Upper lobe of left lung (tissue), 4 donors: ENCODE measurements around the gene APOB.

ENCODE experiments used
- CTCF ChIP-seq, 6 experiments: fragments of 450-650 bp in 4 of 6; fragments of 200-600 bp in 2 of 6; sonication (generic) in 2 of 6; IDR thresholded peaks; one replicate each; pipeline ENCODE4 v1.5.1; 2016 to 2019; ENCODE audit warnings: antibody characterized with exemption in 6 of 6
- EP300 ChIP-seq, 4 donors: sonication (generic); formaldehyde crosslinking; IDR thresholded peaks; one replicate each; pipeline ENCODE4 v1.5.1; 2017; ENCODE audit warnings: antibody characterized with exemption in 4 of 4, control low read depth in 2 of 4
- POLR2A ChIP-seq, 4 donors: fragments of 450-650 bp; IDR thresholded peaks; one replicate each; pipeline ENCODE4 v1.5.1; 2016 to 2017; ENCODE audit warnings: antibody characterized with exemption in 4 of 4, mild to moderate bottlenecking in 2 of 4
- POLR2AphosphoS5 ChIP-seq, 2 donors: sonication (generic); formaldehyde crosslinking; IDR thresholded peaks; one replicate each; pipeline ENCODE4 v1.5.1; 2017; ENCODE audit warnings: antibody characterized with exemption in 2 of 2

GRCh38 chr2:21084401-21084800, 40.5 kb upstream of the APOB start:
- no peak for TF ChIP-seq CTCF (IDR thresholded peaks at IDR 0.05)
- no peak for TF ChIP-seq POLR2A (IDR thresholded peaks at IDR 0.05)
- TF ChIP-seq POLR2AphosphoS5 (IDR thresholded peaks at IDR 0.05) = no peak
- no peak for TF ChIP-seq EP300 (IDR thresholded peaks at IDR 0.05)
